Myocyte (in vitro differentiated cells): ENCODE results near the gene EXOC3L2. TPM values are rescaled to one million over a fixed set of nuclear protein-coding genes. Genes with fewer than 3 reads are reported as not detected.
"Not testable (repeated sequence)": the region's sequence is repeated elsewhere in the genome, so short reads cannot be mapped to it uniquely, and the experiment has no call there.

Experiments
- DNase-seq: peaks from one replicate; pipeline ENCODE4 v3.0.0-alpha.2; 2012; ENCODE audit warnings: low read depth
- total RNA-seq: library from RNA; depleted of rRNA; stranded (reverse); fragments of >200 nt; gene quantifications from 2 replicates; pipeline ENCODE4 v1.2.3, GENCODE V29; 2014

The EXOC3L2 gene
- total RNA-seq, 1 donor from 2014 or later: not detected

GRCh38 chr19:45256836-45257235, 11.6 kb upstream of the EXOC3L2 start:
- no peak for DNase-seq

- no peak for DNase-seq
These were observed 10.5 kb upstream of the EXOC3L2 start for GRCh38 chr19:45255611-45256157.

GRCh38 chr19:45254044-45254531, 8.9 kb upstream of the EXOC3L2 start:
- DNase-seq: no peak

- peak; percentile 78 for DNase-seq
These were observed 8.3 kb upstream of the EXOC3L2 start for GRCh38 chr19:45253396-45254027.

GRCh38 chr19:45251452-45252354, 6.5 kb upstream of the EXOC3L2 start:
- no peak for DNase-seq

- peak; percentile 57 for DNase-seq
These were observed 5.7 kb upstream of the EXOC3L2 start, which contains the start of gene MARK4 for GRCh38 chr19:45250832-45251451. Gene MARK4, plus strand, starts transcription at chr19:45251271. Its CDS starts 318 bp downstream, at chr19:45251589.

- DNase-seq: no peak
These were observed 5.1 kb upstream of the EXOC3L2 start for GRCh38 chr19:45250216-45250831.

- no peak for DNase-seq
These were observed 4.2 kb upstream of the EXOC3L2 start for GRCh38 chr19:45249261-45250033.

GRCh38 chr19:45247136-45247535, 1.9 kb upstream of the EXOC3L2 start:
- no peak for DNase-seq

- DNase-seq: no peak
These were observed 619 bp upstream of the EXOC3L2 start for GRCh38 chr19:45245826-45246225.

- DNase-seq: no peak
These were observed 943 bp downstream of the EXOC3L2 start for GRCh38 chr19:45244133-45244794.

- no peak for DNase-seq
These were observed 2.0 kb downstream of the EXOC3L2 start for GRCh38 chr19:45243144-45243732.

- no peak for DNase-seq
These were observed 6.7 kb downstream of the EXOC3L2 start for GRCh38 chr19:45238556-45238955.

GRCh38 chr19:45235485-45235884, 9.7 kb downstream of the EXOC3L2 start:
- no peak for DNase-seq

GRCh38 chr19:45234089-45234869, 10.9 kb downstream of the EXOC3L2 start:
- DNase-seq: no peak

- no peak for DNase-seq
These were observed 13.3 kb downstream of the EXOC3L2 start for GRCh38 chr19:45231891-45232290.

- DNase-seq: not testable (repeated sequence)
These were observed 16.2 kb downstream of the EXOC3L2 start for GRCh38 chr19:45229056-45229455.

GRCh38 chr19:45224645-45225044, 20.6 kb downstream of the EXOC3L2 start:
- no peak for DNase-seq
